Amniotic stem cell (primary cell): ENCODE data around the gene NTSR1.
"Not testable (repeated sequence)": the region's sequence is repeated elsewhere in the genome, so short reads cannot be mapped to it uniquely, and the experiment has no call there.

Source experiments
- DNase-seq: peaks from one replicate; lab custom pipeline; 2025; lab: John Stamatoyannopoulos, UW

NTSR1 gene

GRCh38 chr20:62674370-62674769, 34.3 kb upstream of the NTSR1 start:
- no peak for DNase-seq

GRCh38 chr20:62675156-62675876, 33.3 kb upstream of the NTSR1 start:
- DNase-seq, result no peak

GRCh38 chr20:62675877-62676260, 32.8 kb upstream of the NTSR1 start:
- DNase-seq, result no peak

- no peak for DNase-seq
Observed at GRCh38 chr20:62676976-62677375, 31.7 kb upstream of the NTSR1 start.

GRCh38 chr20:62677678-62678077, 31.0 kb upstream of the NTSR1 start:
- no peak for DNase-seq

GRCh38 chr20:62678553-62678952, 30.1 kb upstream of the NTSR1 start:
- DNase-seq, result no peak

GRCh38 chr20:62679978-62680589, 28.6 kb upstream of the NTSR1 start:
- DNase-seq, result no peak

- no peak for DNase-seq
Observed at GRCh38 chr20:62682912-62683517, 25.6 kb upstream of the NTSR1 start.

- not testable (repeated sequence) for DNase-seq
Observed at GRCh38 chr20:62683660-62684322, 24.8 kb upstream of the NTSR1 start.

- no peak for DNase-seq
Observed at GRCh38 chr20:62684981-62685380, 23.7 kb upstream of the NTSR1 start.

GRCh38 chr20:62685781-62686555, 22.7 kb upstream of the NTSR1 start:
- no peak for DNase-seq

GRCh38 chr20:62686869-62687830, 21.5 kb upstream of the NTSR1 start:
- DNase-seq, result no peak

GRCh38 chr20:62688083-62688482, 20.6 kb upstream of the NTSR1 start:
- DNase-seq, result no peak

- DNase-seq, result no peak
Observed at GRCh38 chr20:62688855-62689460, 19.7 kb upstream of the NTSR1 start.

- no peak for DNase-seq
Observed at GRCh38 chr20:62689861-62690260, 18.8 kb upstream of the NTSR1 start.

- DNase-seq, result no peak
Observed at GRCh38 chr20:62690261-62690820, 18.3 kb upstream of the NTSR1 start.

- DNase-seq, result no peak
Observed at GRCh38 chr20:62691487-62691886, 17.1 kb upstream of the NTSR1 start.

GRCh38 chr20:62692176-62692575, 16.5 kb upstream of the NTSR1 start:
- DNase-seq, result no peak

GRCh38 chr20:62692801-62693523, 15.7 kb upstream of the NTSR1 start:
- DNase-seq, result no peak

GRCh38 chr20:62693524-62693922, 15.1 kb upstream of the NTSR1 start:
- DNase-seq, result no peak
